HG03135 (cell line): ENCODE measurements around the gene RSF1.
"Not testable (repeated sequence)": the region's sequence is repeated elsewhere in the genome, so short reads cannot be mapped to it uniquely, and the experiment has no call there.

ENCODE experiments used
- ATAC-seq: cut with Tn5 transposase; IDR thresholded peaks from one replicate; pipeline ENCODE4 v1.9.1; 2021; ENCODE audit warnings: mild to moderate bottlenecking, moderate library complexity; ENCODE audit not compliant: unreplicated experiment

RSF1 gene

DNA sequence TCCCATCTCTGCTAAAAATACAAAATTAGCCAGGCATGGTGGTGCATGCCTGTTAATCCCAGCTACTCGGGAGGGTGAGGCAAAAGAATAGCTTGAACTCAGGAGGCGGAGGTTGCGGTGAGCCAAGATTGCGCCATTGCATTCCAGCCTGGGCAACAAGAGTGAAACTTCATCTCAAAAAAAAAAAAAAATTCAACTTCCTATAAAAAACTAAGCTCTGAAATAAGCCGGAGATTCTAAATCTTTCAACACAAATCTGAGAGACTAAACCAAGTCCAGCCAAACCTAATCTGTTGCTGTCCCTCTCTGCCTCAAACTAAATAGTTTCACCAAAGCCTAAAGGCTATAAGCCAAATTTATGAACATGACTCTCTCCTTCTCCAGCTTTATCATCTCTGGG lies 186.6 kb downstream of the RSF1 start:
- not testable (repeated sequence) for ATAC-seq

DNA sequence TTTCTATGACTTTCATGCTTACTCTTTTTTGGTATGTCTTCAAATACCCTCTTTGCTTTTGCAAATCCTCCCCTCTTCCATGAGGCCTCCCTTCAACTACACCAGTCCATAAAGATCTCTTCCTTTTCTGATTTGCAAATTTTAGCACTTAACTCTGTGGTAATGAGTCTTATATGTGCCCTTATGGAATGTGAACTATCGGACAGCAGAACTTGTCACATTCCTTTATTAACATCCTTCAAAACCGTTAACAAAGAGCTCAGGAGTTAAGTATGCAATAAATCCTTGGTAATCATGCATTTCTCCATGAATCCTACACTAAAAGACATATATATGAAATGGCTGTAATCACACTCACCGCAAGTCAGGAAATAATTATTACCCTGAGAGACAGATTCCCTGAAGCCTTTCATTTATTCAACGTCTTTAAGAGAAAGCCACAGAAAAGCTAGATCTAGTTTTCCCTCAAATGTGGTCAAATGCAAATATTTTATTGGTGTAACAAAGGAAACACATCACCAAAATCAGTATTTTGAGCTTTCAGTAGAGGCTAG lies 190.3 kb downstream of the RSF1 start:
- ATAC-seq = no peak

DNA sequence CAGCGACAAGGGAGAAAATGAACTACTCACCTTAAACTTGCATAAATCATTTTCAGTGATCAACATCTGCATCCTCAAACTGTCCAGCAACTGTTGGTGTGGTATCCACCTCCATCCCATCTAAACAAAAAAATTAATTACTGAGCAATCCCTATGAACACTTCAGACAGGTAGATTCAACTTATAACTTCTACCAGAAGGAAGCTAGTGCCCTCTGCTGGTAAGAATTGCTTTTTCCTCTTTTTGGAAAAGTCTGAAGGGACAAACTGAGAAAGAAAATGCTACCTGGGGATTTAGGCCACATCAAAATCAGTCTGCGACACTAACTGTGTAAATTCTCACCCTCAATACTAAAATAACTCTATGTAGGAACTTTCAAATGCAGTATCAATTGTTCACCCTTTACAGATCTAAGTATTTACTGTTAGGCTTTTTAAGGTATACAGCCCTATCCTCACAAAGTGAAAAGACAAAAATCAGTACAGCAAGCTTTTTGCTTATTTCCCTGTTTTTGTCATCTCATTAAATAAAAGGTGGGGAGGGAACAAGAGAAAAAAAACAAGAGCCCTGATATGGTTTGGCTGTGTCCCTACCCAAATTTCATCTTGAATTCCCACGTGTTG lies 200.8 kb downstream of the RSF1 start:
- ATAC-seq = no peak

DNA sequence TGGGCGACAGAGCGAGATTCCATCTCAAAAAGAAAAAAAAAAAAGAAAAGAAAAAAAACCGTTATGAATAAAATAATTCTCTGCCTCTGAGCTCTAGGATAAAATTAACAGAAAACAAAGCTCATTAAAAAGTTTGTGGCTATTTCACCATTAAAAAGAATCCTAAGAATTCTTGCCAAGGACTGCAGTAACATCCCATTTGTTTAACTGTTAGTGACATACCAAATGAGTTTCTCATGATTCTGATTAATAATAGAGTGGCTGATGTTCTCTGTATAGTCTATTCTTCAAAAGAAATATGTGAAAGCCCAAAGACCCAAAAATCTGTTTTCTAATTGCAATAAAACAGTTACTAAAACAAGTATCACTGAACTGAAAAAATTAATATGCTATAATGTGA lies 202.6 kb downstream of the RSF1 start:
- ATAC-seq = no peak

DNA sequence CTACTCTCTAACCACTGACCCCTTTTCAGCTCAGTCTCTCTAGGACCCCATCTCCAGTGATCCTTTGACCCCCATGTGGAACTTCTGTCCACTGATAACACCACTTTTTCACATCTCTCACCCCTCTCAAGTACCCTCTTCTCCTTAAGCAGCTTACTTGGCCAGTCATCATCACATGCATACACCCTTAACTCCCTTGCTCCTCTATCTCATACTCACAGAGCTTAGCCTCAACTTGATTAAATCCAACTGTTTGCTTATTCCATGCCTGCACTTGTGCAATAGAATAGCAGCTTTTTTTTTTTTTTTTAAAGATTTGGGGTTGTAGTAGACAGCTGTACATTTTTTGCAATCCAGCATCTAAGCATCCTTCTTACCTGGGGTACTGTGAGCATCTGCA lies 208.6 kb downstream of the RSF1 start:
- no peak for ATAC-seq
